ENCODE data around the gene SERPIND1. TPM values are rescaled to one million over a fixed set of nuclear protein-coding genes. Genes with fewer than 3 reads are reported as not detected.

Gene SERPIND1
- total and polyA plus RNA-seq, 11 donors = 0.04 to 0.44 (median 0.15) TPM; not detected in 5

GRCh38 chr22:20771918-20772625, 1.8 kb upstream of the SERPIND1 start:
- no peaks in the 10 kb centered on the region for H3K27me3 ChIP-seq
- DNase-seq (no peak), ATAC-seq (no peak)
- no peak overlapping the region for H3K27ac ChIP-seq
- 88 to 92% (median 90%) methylated on average over 9 of the region's 9 CpGs for WGBS, 4 donors
- intact Hi-C loops (cut with DNase I) = no loop called here
- H3K9me3 ChIP-seq = no peaks in the 10 kb centered on the region
- peaks cover 0 to 9% (median 0%) of the 10 kb centered on the region in 12 donors for H3K4me1 ChIP-seq
- no peak overlapping the region for H3K4me3 ChIP-seq
- peaks cover 0 to 36% (median 4%) of the 10 kb centered on the region in 9 donors for H3K36me3 ChIP-seq
- TF ChIP-seq, protein P1, sequence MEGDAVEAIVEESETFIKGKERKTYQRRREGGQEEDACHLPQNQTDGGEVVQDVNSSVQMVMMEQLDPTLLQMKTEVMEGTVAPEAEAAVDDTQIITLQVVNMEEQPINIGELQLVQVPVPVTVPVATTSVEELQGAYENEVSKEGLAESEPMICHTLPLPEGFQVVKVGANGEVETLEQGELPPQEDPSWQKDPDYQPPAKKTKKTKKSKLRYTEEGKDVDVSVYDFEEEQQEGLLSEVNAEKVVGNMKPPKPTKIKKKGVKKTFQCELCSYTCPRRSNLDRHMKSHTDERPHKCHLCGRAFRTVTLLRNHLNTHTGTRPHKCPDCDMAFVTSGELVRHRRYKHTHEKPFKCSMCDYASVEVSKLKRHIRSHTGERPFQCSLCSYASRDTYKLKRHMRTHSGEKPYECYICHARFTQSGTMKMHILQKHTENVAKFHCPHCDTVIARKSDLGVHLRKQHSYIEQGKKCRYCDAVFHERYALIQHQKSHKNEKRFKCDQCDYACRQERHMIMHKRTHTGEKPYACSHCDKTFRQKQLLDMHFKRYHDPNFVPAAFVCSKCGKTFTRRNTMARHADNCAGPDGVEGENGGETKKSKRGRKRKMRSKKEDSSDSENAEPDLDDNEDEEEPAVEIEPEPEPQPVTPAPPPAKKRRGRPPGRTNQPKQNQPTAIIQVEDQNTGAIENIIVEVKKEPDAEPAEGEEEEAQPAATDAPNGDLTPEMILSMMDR (IDR thresholded peaks at IDR 0.05) = no peak
- TF ChIP-seq POLR2A (IDR thresholded peaks at IDR 0.05) = no peak

DNA sequence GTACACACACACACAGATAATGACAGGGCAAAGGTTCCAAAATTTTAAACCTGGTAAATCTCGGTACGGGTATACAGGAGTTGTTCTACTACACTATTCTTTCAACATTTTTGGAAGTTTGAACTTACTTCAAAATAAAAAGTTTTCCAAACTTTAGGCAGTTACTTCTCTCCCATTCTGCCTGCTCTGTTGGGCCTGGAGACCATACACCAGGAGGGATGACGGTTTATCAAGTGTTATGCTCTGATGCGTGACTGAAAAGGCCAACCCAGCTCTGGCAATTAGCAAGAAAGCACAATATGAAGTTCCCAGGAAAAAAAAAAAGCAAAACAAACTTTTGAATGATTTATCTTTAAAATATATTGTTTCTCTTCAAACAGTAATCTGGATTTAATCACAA, 969 bp downstream of the SERPIND1 start:
- no peaks in the 10 kb centered on the region for H3K9me3 ChIP-seq
- TF ChIP-seq, protein P1 (IDR thresholded peaks at IDR 0.05) = no peak
- TF ChIP-seq POLR2A (IDR thresholded peaks at IDR 0.05) = no peak
- H3K27ac ChIP-seq = no peak overlapping the region
- ATAC-seq (no peak), DNase-seq (no peak)
- no peaks in the 10 kb centered on the region for H3K27me3 ChIP-seq
- H3K4me3 ChIP-seq = no peak overlapping the region
- H3K36me3 ChIP-seq = peaks cover 0 to 42% (median 14%) of the 10 kb centered on the region in 9 donors
- intact Hi-C loops (cut with DNase I) = no loop called here
- H3K4me1 ChIP-seq = peaks cover 0 to 24% (median 0%) of the 10 kb centered on the region in 12 donors
- 88 to 96% (median 94%) methylated on average over 4 of the region's 4 CpGs for WGBS, 4 donors

GRCh38 chr22:20775342-20775895, 1.5 kb downstream of the SERPIND1 start:
- intact Hi-C loops (cut with DNase I) = no loop called here
- WGBS, 4 donors = 53 to 59% (median 56%) methylated on average over 4 of the region's 4 CpGs
- Histone ChIP-seq H3K36me3 (peaks cover 0 to 47% (median 19%) of the 10 kb centered on the region in 9 donors), H3K4me3 (no peak overlapping the region), H3K9me3 (no peaks in the 10 kb centered on the region), H3K4me1 (peaks cover 0 to 24% (median 0%) of the 10 kb centered on the region in 12 donors), H3K27me3 (no peaks in the 10 kb centered on the region), H3K27ac (peak overlapping the region in 1 of 12 donors; percentile 32)
- no peak for DNase-seq
- no peak for TF ChIP-seq POLR2A (IDR thresholded peaks at IDR 0.05)
- TF ChIP-seq, protein P1 (IDR thresholded peaks at IDR 0.05) = no peak
- no peak for ATAC-seq

- 90 to 95% (median 93%) methylated on average over 17 of the region's 17 CpGs for WGBS, 4 donors
- DNase-seq (no peak), ATAC-seq (no peak)
- Histone ChIP-seq H3K36me3 (peaks cover 0 to 53% (median 28%) of the 10 kb centered on the region in 9 donors), H3K4me3 (no peak overlapping the region), H3K4me1 (peaks cover 0 to 24% (median 0%) of the 10 kb centered on the region in 12 donors), H3K9me3 (no peaks in the 10 kb centered on the region), H3K27me3 (no peaks in the 10 kb centered on the region), H3K27ac (peak overlapping the region in 2 of 12 donors; percentile 44 to 50)
- TF ChIP-seq, protein P1 (IDR thresholded peaks at IDR 0.05) = no peak
- no peak for TF ChIP-seq POLR2A (IDR thresholded peaks at IDR 0.05)
- intact Hi-C loops (cut with DNase I) = no loop called here
Measured at GRCh38 chr22:20776624-20777405, 2.9 kb downstream of the SERPIND1 start.

Measured in heart left ventricle (tissue), 16 donors.